Inflammatory macrophage (primary cell): ENCODE measurements around the gene XXYLT1.
"Not testable (repeated sequence)": the region's sequence is repeated elsewhere in the genome, so short reads cannot be mapped to it uniquely, and the experiment has no call there.

Experiments used
- DNase-seq, 2 donors: peaks; one replicate each; pipeline ENCODE4 v3.0.0-alpha.2; 2020 to 2022

XXYLT1 gene

DNA sequence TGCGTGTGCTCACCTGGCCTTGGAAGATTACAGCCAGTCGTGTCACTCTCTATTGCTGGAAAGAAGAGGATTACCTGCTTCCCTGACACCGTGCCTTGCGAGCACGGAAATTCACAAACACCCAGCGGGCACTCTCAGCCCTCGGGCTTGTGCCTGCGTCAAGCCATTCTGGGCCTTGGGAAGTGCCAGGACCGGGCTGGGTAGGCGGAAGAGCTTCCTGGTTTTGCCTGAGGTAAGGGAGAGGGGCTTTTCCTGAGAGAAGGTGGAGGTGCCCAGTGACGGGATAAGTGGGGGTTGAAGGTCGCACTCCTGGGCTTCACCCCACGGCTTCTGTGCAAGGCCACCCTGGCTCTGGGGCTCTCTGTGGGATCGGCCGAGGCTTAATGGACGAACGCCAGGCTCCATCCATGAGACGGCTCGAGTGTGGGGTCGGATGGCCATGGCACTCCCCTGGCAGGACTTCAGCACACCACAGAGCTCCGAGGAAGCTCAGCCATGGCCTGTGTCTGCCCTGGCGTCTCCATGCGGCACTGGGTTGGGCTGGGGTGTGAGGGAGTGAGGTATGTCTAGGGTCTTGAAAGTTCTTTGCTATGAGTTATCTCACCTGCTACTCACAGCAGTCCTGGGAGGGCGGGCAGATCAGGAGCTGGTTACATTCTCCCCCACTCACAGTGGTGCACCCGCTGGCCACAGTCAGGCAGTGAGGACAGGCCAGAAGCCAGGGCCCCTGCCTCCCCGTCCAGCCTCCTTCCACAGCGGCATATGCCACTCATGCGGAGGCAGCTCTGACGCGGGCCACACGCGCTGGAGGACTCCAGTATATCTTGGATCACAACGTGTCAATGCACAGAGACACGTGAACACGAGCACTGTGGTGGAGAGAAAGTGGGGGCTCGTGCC lies 209.0 kb downstream of the XXYLT1 start:
- no peak for DNase-seq

DNA sequence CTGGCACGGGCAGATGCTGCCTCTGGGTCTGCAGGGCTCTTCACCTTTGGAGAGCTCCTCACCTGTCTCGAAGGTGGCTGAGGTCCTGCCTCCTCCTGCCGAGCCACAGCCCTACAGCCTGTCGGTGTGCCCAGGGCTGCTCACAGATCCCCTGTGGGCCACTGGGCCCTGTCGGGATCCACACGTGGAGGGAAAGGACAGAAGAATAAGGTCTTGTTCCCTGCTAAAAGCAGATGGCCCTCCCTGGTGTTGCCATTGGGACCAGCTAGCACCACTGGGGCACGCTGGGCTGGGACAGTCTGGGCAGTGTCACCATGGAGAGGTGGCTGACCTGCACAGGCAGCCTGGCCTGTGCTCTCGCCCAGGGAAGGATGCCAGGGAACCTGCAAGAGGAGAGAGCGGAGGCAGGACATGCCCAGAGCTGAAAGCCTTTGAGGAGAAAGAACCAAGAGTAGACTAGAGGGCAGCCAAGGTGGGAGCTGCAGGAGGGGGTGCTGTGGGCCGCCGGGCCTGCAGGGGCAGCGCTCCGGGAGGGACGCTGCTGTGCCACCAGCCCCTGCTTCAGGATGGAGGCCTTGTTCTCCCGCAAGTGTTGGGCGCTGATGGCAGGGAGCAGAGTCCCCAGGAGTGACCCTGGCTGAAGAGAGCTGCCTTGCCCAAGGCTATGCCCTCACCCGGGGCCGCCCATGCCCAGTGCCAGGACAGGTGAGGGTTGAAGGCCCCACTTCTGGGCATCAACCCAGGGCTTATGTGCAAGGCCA lies 210.2 kb downstream of the XXYLT1 start:
- DNase-seq, result no peak

DNA sequence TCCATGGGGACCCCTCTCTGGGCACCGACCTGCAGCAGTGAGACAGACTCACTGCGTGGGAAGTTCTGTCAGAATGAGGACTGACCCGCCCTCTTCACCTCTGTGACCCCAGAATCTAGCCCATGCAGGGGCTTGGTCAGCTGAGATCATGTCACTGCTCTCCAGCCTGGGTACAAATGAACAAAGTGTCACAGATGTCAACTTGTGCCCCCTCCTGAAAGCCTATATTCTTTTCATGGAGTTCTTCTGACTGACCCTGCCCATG lies 210.8 kb downstream of the XXYLT1 start:
- DNase-seq, result no peak

- no peak for DNase-seq
Measured at GRCh38 chr3:195059471-195060216, 211.3 kb downstream of the XXYLT1 start.

DNA sequence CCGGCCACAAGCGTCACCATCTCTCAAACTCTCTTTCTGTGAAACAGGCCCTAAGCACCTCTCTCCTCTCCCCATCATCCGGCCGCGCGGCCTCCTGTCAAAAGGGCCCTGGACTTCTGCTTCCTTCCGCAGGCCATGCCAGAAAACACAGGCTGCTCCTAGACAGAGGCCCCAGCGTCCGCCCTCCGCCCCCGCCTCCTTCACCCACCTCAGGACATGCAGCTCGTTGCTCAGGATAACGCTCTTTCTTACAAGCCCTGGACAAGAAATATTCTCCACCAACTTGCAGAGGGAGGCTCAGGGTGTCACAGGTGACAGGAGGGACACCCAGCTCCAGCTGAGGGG lies 212.0 kb downstream of the XXYLT1 start:
- DNase-seq, result peak in 1 of 2 donors; percentile 25

DNA sequence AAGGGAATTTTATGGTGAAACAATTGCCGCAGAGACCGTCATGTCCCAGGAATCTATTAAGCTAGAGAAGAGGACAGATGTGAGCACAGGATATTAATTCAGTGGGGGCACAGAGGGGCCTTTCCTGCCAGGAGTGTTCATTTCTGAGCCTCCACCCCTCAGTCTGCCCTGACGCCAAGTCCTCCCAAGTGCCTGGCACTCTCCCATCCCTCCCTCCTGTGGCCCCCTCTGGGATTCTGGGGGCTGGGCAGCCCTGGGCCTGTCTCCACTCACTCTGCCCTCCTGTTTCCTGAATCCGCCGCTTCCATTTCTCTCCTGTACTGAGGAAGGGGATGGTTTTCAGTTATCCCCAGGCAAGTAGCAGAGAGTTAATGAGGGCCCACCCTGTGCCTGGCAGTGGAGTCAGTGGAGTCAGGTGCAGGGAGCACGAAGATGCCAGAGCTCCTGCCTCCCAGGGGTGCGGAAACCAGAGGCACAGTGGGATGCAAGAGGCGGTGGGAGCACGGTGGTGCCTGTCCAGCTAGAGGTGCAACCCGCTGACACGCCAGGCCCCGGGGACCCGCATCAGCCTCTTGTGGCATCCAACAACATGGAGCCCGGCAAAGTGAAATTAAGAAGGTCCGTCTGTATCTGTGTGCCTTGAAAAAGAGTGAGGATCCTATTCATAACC lies 212.5 kb downstream of the XXYLT1 start:
- no peak for DNase-seq

DNA sequence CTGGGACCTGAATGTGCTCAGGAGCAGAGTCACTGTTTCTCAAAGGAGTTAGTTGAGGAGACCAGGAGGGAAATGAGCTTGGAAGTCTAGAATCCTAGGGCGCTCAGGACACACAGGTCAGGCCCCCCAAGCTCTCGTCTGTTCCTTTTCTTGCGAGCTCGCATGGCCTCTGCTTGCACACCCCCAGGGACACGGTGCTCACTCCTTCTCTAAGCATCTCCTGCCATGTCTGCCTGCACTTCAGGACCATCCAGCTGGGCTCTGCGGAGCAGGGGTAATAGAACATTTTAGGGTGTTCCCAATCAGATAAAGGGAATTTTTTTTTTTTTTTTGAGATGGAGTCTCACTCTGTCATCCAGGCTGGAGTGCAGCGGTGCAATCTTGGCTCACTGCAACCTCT lies 213.2 kb downstream of the XXYLT1 start:
- no peak for DNase-seq

DNA sequence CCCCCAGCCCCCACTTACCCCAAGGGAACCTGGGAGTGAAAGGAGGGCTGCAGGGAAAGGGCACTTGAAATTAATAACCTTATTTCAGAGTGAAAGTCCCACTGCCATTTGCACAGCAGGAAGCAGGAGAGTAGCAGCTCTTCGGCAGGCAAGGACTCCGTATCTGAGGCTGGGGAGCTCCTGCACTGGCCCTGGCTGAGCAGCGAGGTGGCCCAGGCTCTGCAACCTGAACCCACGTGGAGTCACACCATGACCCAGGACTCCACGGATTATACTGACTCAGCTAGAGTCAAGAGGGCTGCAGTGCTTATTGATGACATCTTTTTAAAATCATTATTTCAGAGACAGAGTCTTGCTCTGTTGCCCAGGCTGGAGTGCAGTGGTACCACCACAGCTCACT lies 214.5 kb downstream of the XXYLT1 start:
- no peak for DNase-seq

GRCh38 chr3:195054311-195054710 lies 216.6 kb downstream of the XXYLT1 start:
- DNase-seq, result no peak

- peak in 1 of 2 donors; percentile 32 for DNase-seq
Measured at GRCh38 chr3:195052939-195053338, 218.0 kb downstream of the XXYLT1 start.

DNA sequence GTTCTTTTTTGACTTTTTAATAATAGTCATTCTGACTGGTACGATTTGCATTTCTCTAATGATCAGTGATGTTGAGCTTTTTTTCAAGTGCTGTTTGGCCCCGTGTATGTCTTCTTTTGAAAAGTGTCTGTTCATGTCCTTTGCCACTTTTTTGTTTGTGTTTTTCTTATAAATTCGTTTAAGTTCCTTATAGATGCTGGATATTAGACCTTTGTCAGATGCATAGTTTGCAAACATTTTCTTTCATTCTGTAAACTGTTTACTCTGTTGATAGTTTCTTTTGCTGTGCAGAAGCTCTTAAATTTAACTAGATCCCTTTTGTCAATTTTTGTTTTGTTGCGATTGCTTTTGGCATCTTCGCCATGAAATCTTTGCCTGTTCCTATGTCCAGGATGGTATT lies 220.7 kb downstream of the XXYLT1 start:
- DNase-seq, result not testable (repeated sequence)

DNA sequence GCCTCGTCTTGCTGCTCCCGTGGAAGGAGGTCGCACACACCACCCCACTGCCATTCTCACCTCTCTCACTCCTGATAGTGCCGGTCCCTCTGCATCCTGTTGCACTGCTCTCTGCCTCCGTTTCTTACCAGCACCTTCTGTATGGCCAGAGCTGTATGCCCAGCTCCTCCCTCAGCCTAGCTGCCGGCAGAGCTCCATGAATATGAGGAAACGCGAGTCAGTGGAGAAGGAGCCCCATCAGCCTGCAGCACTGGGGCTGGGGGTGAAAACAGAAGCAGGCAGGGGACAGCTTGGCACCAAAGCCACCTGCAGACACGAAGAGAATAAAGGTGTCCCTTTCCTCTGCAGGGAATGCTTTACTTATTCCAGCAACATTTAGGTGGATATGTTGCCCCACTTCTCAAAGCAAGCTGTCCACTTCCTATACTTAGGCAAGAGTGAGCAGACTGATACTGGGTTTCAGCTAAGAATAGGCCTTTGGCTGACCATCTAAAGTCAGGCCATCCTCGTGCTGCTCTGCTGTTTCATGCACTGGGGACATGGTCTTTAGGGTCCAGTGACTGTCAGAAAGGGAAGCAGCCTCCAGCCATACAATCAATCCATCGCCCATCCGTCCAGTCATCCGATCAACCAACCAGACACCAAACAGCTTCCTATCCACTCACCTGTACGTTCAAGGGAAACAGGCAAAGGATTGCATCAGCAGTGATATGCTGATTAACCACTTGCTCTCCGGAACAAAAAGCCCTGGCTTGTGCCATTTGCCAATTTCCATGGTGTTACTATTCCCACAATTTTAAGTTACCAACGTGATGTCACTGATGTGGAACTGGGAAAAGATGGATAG lies 222.7 kb downstream of the XXYLT1 start:
- DNase-seq, result no peak

DNA sequence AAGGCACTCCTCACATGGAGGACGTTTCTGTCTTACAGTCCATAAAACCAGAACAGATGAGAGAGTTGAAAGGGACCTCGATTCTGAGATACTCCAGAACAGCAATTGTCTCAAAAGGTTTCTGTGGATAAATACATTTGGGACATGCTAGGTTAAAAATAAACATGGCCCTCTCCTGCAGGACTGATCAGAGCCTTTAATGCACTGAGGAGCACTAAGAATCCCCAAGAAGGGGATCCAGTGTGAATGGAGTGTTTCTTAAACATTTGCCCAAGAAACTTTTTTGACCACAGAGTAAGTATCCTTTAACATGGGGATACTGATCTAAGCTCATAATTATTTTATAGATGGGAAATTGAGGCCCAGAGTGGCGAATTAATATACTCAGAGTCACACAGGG lies 223.4 kb downstream of the XXYLT1 start:
- no peak for DNase-seq

GRCh38 chr3:195046441-195046840 lies 224.5 kb downstream of the XXYLT1 start:
- no peak for DNase-seq

GRCh38 chr3:195045481-195046210 lies 225.3 kb downstream of the XXYLT1 start:
- no peak for DNase-seq

GRCh38 chr3:195044411-195044810 lies 226.5 kb downstream of the XXYLT1 start:
- DNase-seq, result no peak

GRCh38 chr3:195043607-195044339 lies 227.2 kb downstream of the XXYLT1 start:
- no peak for DNase-seq

GRCh38 chr3:195042743-195043606 lies 228.0 kb downstream of the XXYLT1 start:
- peak; percentile 27 to 31 for DNase-seq
